Choroid plexus epithelial cell (primary cell): Measurements from ENCODE around the gene CLIC4.
"Not testable (repeated sequence)": the region's sequence is repeated elsewhere in the genome, so short reads cannot be mapped to it uniquely, and the experiment has no call there.

Source experiments
- DNase-seq: peaks from one replicate; pipeline ENCODE4 v3.0.0-alpha.2; 2010; ENCODE audit warnings: low read depth
- H3K4me3 ChIP-seq: 2 replicates; pipeline ENCODE4 v1.5.1; 2011; ENCODE audit warnings: low read depth, mild to moderate bottlenecking, control low read depth, low read length, moderate library complexity
- CTCF ChIP-seq: conservative IDR thresholded peaks from 2 replicates; pipeline ENCODE4 v1.5.1; 2011; ENCODE audit warnings: low read depth, mild to moderate bottlenecking, control low read depth, inconsistent platforms, low read length, moderate library complexity

Gene CLIC4

GRCh38 chr1:24888061-24888970 is 143.1 kb downstream of the CLIC4 start:
- TF ChIP-seq CTCF: no peak
- DNase-seq: no peak
- H3K4me3 ChIP-seq: no peak overlapping the region

GRCh38 chr1:24888971-24889676 is 143.9 kb downstream of the CLIC4 start:
- DNase-seq: peak; percentile 39
- TF ChIP-seq CTCF: no peak
- H3K4me3 ChIP-seq: no peak overlapping the region

DNA sequence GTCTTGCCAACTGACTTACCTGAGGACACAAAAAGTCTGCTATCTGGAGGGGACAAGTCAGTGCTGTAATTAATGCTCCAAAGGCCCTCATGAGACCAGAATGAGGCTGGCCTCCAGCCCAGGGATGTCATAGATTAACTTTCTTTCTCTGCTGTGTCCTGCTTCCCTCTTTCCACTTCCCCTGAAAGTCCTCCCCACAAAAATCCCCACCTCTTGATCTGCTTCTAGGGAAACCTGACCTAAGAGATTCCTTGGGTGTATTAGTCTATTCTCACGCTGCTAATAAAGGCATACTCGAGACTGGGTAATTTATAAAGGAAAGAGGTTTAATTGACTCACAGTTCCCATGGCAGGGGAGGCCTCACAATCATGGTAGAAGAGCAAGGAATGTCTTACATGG is 145.6 kb downstream of the CLIC4 start:
- no peak for DNase-seq
- H3K4me3 ChIP-seq: no peak overlapping the region
- TF ChIP-seq CTCF: no peak

DNA sequence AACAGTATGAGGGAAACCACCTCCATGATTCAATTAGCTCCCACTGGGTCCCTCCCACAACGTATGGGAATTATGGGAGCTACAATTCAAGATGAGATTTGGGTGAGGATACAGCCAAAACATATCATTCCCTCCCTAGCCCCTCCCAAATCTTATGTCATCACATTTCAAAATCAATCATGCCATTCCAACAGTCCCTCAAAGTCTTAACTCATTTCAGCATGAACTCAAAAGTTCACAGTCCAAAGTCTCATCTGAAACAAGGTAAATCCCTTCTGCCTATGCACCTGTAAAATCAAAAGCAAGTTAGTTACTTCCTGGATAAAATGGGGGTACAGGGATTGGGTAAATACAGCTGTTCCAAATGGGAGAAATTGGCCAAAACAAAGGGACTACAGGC is 146.1 kb downstream of the CLIC4 start:
- not testable (repeated sequence) for H3K4me3 ChIP-seq, DNase-seq

GRCh38 chr1:24892188-24893153 is 147.2 kb downstream of the CLIC4 start:
- TF ChIP-seq CTCF: no peak
- H3K4me3 ChIP-seq: no peak overlapping the region
- DNase-seq: no peak

DNA sequence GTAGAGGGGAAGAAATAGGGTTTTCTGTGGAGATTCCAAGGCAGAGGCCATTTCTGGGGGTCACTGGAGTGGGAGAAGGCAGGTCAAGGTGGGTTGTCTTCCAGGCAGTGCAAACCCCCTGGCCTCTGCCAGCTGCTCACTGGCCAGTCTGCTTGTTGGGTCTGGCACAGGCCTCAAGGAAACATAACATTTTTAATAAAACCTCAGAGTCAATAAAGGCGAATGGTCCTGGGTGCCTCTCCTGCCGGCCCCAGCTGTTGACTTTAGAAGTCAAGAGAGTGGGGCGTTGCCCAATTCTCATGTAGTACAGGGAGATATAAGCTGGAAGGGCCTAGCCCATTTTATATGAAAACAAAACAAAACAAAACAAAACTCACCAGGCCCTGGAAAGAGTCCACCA is 148.2 kb downstream of the CLIC4 start:
- no peak overlapping the region for H3K4me3 ChIP-seq
- TF ChIP-seq CTCF: no peak
- DNase-seq: no peak
